B cell (primary cell): ENCODE data around the gene PSD.

ENCODE experiments used
- CTCF ChIP-seq: fragments of 200-600 bp; IDR thresholded peaks from one replicate; pipeline ENCODE4 v1.8.0; 2022; ENCODE audit warnings: antibody characterized with exemption, mild to moderate bottlenecking
- EZH2 ChIP-seq: IDR thresholded peaks from 2 replicates; pipeline ENCODE4 v1.6.1; 2012; ENCODE audit warnings: borderline replicate concordance, low read depth, mild to moderate bottlenecking, moderate library complexity, low read length; ENCODE audit not compliant: insufficient read depth, poor library complexity, severe bottlenecking

- TF ChIP-seq EZH2 (no peak), CTCF (no peak)
These were observed 20.2 kb downstream of the PSD start for GRCh38 chr10:102398172-102399020.
